IMR-90 (cell line): Measurements from ENCODE around the gene LGALS4. TPM values are rescaled to one million over a fixed set of nuclear protein-coding genes. Genes with fewer than 3 reads are reported as not detected.

Source experiments
- ATAC-seq: fragments of 200-7000 bp; cut with Tn5 transposase; 2 replicates; pipeline ENCODE4 v1.9.1; 2020; ENCODE audit warnings: low read depth, mild to moderate bottlenecking, moderate library complexity
- BruUV-seq: library from RNA; stranded (reverse); fragments of 400-500 nt; replicated peaks from 2 replicates; lab custom pipeline; 2021; lab: Mats Ljungman, UMichigan
- CTCF ChIA-PET: fragments of 300-600 bp; formaldehyde crosslinking; extraction: SDS; loops from one replicate; lab custom pipeline; 2021; ENCODE audit warnings: antibody characterized with exemption; lab: Yijun Ruan, JAX
- POLR2A ChIA-PET: fragments of 300-600 bp; sonication (Branson Sonifier 250); formaldehyde crosslinking; loops from one replicate; lab custom pipeline; 2022; ENCODE audit warnings: antibody characterized with exemption; ENCODE audit not compliant: unreplicated experiment; lab: Charles Lee
- DNase-seq: peaks from one replicate; pipeline ENCODE4 v3.0.0; 2013
- H2AFZ ChIP-seq: replicated peaks from 2 replicates; pipeline ENCODE3; 2013; ENCODE audit warnings: low read length, mild to moderate bottlenecking; ENCODE audit not compliant: poor library complexity
- H2AK5ac ChIP-seq: 2 replicates; pipeline ENCODE4 v1.6.1; 2013; ENCODE audit warnings: low read depth, low read length, inconsistent platforms
- H2AK9ac ChIP-seq: replicated peaks from 2 replicates; pipeline ENCODE3; 2013; ENCODE audit warnings: mild to moderate bottlenecking, low read depth, low read length, moderate library complexity; ENCODE audit not compliant: poor library complexity
- H2BK120ac ChIP-seq: 2 replicates; pipeline ENCODE4 v1.6.1; 2013; ENCODE audit warnings: low read depth, low read length, inconsistent platforms
- H2BK15ac ChIP-seq: 3 replicates; pipeline ENCODE4 v1.6.1; 2013; ENCODE audit warnings: low read depth, low read length, inconsistent platforms
- H2BK20ac ChIP-seq: 2 replicates; pipeline ENCODE4 v1.6.1; 2013; ENCODE audit warnings: low read depth, mild to moderate bottlenecking, inconsistent platforms, low read length, moderate library complexity
- H2BK5ac ChIP-seq: 2 replicates; pipeline ENCODE4 v1.6.1; 2013; ENCODE audit warnings: mild to moderate bottlenecking, low read depth, low read length, inconsistent platforms; ENCODE audit not compliant: poor library complexity, severe bottlenecking
- H3K14ac ChIP-seq: replicated peaks from 2 replicates; pipeline ENCODE4 v1.6.1; 2013; ENCODE audit warnings: low read depth, low read length, inconsistent platforms
- H3K18ac ChIP-seq: 2 replicates; pipeline ENCODE4 v1.6.1; 2013; ENCODE audit warnings: low read depth, low read length, control low read depth
- H3K23ac ChIP-seq: 2 replicates; pipeline ENCODE4 v1.6.1; 2013; ENCODE audit warnings: low read depth, low read length, inconsistent platforms
- H3K27ac ChIP-seq: 2 replicates; pipeline ENCODE4 v1.5.1; 2013; ENCODE audit warnings: mild to moderate bottlenecking, control low read depth, low read length; ENCODE audit not compliant: insufficient read depth
- H3K27me3 ChIP-seq: 2 replicates; pipeline ENCODE4 v1.6.1; 2013; ENCODE audit warnings: low read length; ENCODE audit not compliant: control insufficient read depth, insufficient read depth
- H3K36me3 ChIP-seq: 2 replicates; pipeline ENCODE4 v1.6.1; 2013; ENCODE audit warnings: low read length, mixed read lengths; ENCODE audit not compliant: control insufficient read depth, insufficient read depth
- H3K4ac ChIP-seq: 2 replicates; pipeline ENCODE4 v1.6.1; 2013; ENCODE audit warnings: low read depth, low read length, inconsistent platforms
- H3K4me1 ChIP-seq: 2 replicates; pipeline ENCODE4 v1.6.1; 2013; ENCODE audit warnings: low read length, mixed read lengths; ENCODE audit not compliant: control insufficient read depth, insufficient read depth
- H3K4me2 ChIP-seq: 2 replicates; pipeline ENCODE4 v1.6.1; 2013; ENCODE audit warnings: low read depth, mild to moderate bottlenecking, control low read depth, low read length, moderate library complexity
- H3K4me3 ChIP-seq: 2 replicates; pipeline ENCODE4 v1.5.1; 2013; ENCODE audit warnings: low read depth, mild to moderate bottlenecking, control low read depth, low read length, moderate library complexity; ENCODE audit not compliant: insufficient read depth
- H3K56ac ChIP-seq: 2 replicates; pipeline ENCODE4 v1.6.1; 2013; ENCODE audit warnings: low read length, inconsistent platforms; ENCODE audit not compliant: insufficient read depth; ENCODE audit errors: extremely low read depth
- H3K79me1 ChIP-seq, 2 experiments: 2 replicates each; pipeline ENCODE4 v1.6.1; 2013; ENCODE audit warnings: low read length in 2 of 2, inconsistent platforms in 1 of 2, low read depth in 1 of 2
- H3K9ac ChIP-seq: 2 replicates; pipeline ENCODE4 v1.6.1; 2013; ENCODE audit warnings: low read depth, low read length, control low read depth
- H3K9me1 ChIP-seq: 2 replicates; pipeline ENCODE4 v1.6.1; 2013; ENCODE audit warnings: low read length, inconsistent platforms; ENCODE audit not compliant: insufficient read depth
- H3K9me3 ChIP-seq: 2 replicates; pipeline ENCODE4 v1.6.1; 2013; ENCODE audit warnings: low read length; ENCODE audit not compliant: control insufficient read depth, insufficient read depth
- H4K20me1 ChIP-seq: 2 replicates; pipeline ENCODE4 v1.6.1; 2013; ENCODE audit warnings: low read length, inconsistent platforms; ENCODE audit not compliant: insufficient read depth
- H4K5ac ChIP-seq: 2 replicates; pipeline ENCODE4 v1.6.1; 2013; ENCODE audit warnings: mild to moderate bottlenecking, low read depth, low read length, control low read depth
- H4K8ac ChIP-seq, 2 experiments: 2 replicates each; pipeline ENCODE4 v1.6.1; 2013; ENCODE audit warnings: low read depth in 2 of 2, low read length in 2 of 2, control low read depth in 1 of 2, inconsistent platforms in 1 of 2
- H4K91ac ChIP-seq: 2 replicates; pipeline ENCODE4 v1.6.1; 2013; ENCODE audit warnings: low read depth, low read length, inconsistent platforms; ENCODE audit not compliant: insufficient read depth
- CEBPB ChIP-seq: IDR thresholded peaks from 2 replicates; pipeline ENCODE4 v1.6.1; 2012; ENCODE audit warnings: low read depth, low read length, improper control_type of control experiment
- CHD1 ChIP-seq: IDR thresholded peaks from 2 replicates; pipeline ENCODE4 v1.6.1; 2012; ENCODE audit warnings: low read depth, low read length, improper control_type of control experiment
- FOS ChIP-seq: fragments of 150-350 bp; IDR thresholded peaks from 2 replicates; pipeline ENCODE4 v1.6.1; 2016; ENCODE audit warnings: low read depth, low read length
- MAFK ChIP-seq: IDR thresholded peaks from 2 replicates; pipeline ENCODE4 v1.6.1; 2012; ENCODE audit warnings: low read depth, low read length, improper control_type of control experiment
- MXI1 ChIP-seq: IDR thresholded peaks from 2 replicates; pipeline ENCODE4 v1.6.1; 2012; ENCODE audit warnings: low read depth, mild to moderate bottlenecking, low read length, moderate library complexity, borderline replicate concordance
- NFE2L2 ChIP-seq: fragments of 150-350 bp; IDR thresholded peaks from 2 replicates; pipeline ENCODE4 v1.6.1; 2016; ENCODE audit warnings: low read depth, mild to moderate bottlenecking, low read length
- POLR2A ChIP-seq: IDR thresholded peaks from 2 replicates; pipeline ENCODE4 v1.6.1; 2012; ENCODE audit warnings: mild to moderate bottlenecking, low read depth, low read length
- RFX5 ChIP-seq: IDR thresholded peaks from 2 replicates; pipeline ENCODE4 v1.8.0; 2012; ENCODE audit warnings: low read depth, mild to moderate bottlenecking, low read length, moderate library complexity
- SMC3 ChIP-seq: fragments of 150-350 bp; IDR thresholded peaks from 2 replicates; pipeline ENCODE4 v1.6.1; 2016; ENCODE audit warnings: low read depth, mild to moderate bottlenecking, antibody characterized with exemption, low read length, moderate library complexity
- WGBS, 2 experiments: methylation state at CpG; one replicate each; pipeline versions ENCODE4 v1.1.5 to v1.1.7; 2013; ENCODE audit warnings: missing lambda C conversion rate in 2 of 2; ENCODE audit not compliant: insufficient read length in 1 of 2; ENCODE audit errors: extremely low coverage in 2 of 2; 5-methylcytosine and 5-hydroxymethylcytosine counted together
- dilution Hi-C: fragments of 300-500 bp; cut with HindIII; formaldehyde crosslinking; loops from one replicate; pipeline ENCODE4 v1.14.3; 2018; ENCODE audit warnings: low sequenced_read_pairs; ENCODE audit not compliant: unreplicated experiment
- in situ Hi-C: fragments of 300-500 bp; cut with MboI; formaldehyde crosslinking; loops from 3 replicates; pipeline ENCODE4 v1.14.3; 2019; ENCODE audit warnings: low sequenced_read_pairs, inconsistent platforms, mixed read lengths
- intact Hi-C: fragments of 100-400 bp; cut with micrococcal nuclease; formaldehyde crosslinking; loops from 2 replicates; pipeline ENCODE4 v1.10.0; 2022
- polyA plus RNA-seq, 3 experiments: library from polyadenylated mRNA; depleted of rRNA; stranded (reverse); fragments of >200 nt; gene quantifications; 2 replicates each; pipeline ENCODE4 v1.2.3, GENCODE V29; 2012; ENCODE audit warnings: low replicate concordance in 1 of 3
- total RNA-seq: library from RNA; depleted of rRNA; stranded (reverse); fragments of >200 nt; gene quantifications from 2 replicates; pipeline ENCODE4 v1.2.3, GENCODE V29; 2012
- TF ChIP-seq, protein P1 (sequence below): conservative IDR thresholded peaks from 2 replicates; pipeline ENCODE4 v1.5.1; 2012; ENCODE audit warnings: mild to moderate bottlenecking, low read depth, low read length, improper control_type of control experiment
- TF ChIP-seq, protein P2 (sequence below): fragments of 150-350 bp; IDR thresholded peaks from 2 replicates; pipeline ENCODE4 v1.6.1; 2017; ENCODE audit warnings: mild to moderate bottlenecking, antibody characterized with exemption, low read length, low read depth

LGALS4 gene
- total and polyA plus RNA-seq, 2 of the 4 experiments (the other 2 are of a cell fraction) = 0.29 TPM; not detected in 1

DNA sequence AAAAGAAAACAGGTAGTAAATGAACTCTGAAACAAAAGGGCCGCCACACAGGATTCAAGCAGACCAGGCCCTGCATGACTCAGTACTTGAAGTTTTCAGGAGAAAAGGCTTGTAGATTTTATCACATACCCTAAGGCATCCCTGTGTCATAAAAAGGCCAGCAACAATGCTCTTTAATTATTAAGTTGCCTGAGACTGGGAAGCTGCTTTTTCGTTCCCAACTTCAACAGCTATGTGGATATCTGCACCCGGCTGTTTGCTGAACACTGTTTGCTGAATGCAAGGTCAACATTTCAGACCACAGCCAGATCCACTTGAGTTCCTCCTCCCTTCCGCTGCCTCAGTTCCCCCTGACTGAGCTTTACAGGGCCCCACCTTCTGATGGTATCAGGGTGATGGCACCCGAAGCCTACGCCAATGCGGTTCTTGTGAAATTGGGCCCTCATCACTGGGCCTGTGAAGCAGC, 24.9 kb upstream of the LGALS4 start:
- Histone ChIP-seq H4K20me1 (peaks cover 56% of the 10 kb centered on the region), H4K5ac (no peak overlapping the region), H4K8ac (no peak overlapping the region), H3K4me1 (peaks cover 10% of the 10 kb centered on the region; the same call in 1 of the 2 replicates), H3K23ac (no peak overlapping the region), H3K9me3 (no peaks in the 10 kb centered on the region), H3K9ac (no peak overlapping the region), H4K91ac (no peak overlapping the region), H2AK9ac (no peak overlapping the region), H3K36me3 (peaks cover 66% of the 10 kb centered on the region), H2BK20ac (no peak overlapping the region), H3K14ac (peak overlapping the region; percentile 20; the same call in 1 of the 2 replicates), H3K27ac (no peak overlapping the region), H2AK5ac (no peak overlapping the region), H2BK15ac (no peak overlapping the region), H3K27me3 (no peaks in the 10 kb centered on the region), H2BK120ac (no peak overlapping the region), H3K56ac (no peak overlapping the region), H3K4me2 (no peak overlapping the region), H3K4me3 (no peak overlapping the region), H2BK5ac (no peak overlapping the region), H3K9me1 (no peaks in the 10 kb centered on the region), H3K4ac (no peak overlapping the region; the same call in 1 of the 2 replicates), H3K18ac (no peak overlapping the region), H3K79me1 (peaks cover 43 to 64% of the 10 kb centered on the region in 2 experiments), H2AFZ (no peak overlapping the region)
- TF ChIP-seq RFX5 (no peak), CHD1 (no peak), NFE2L2 (no peak), SMC3 (no peak), MAFK (no peak), MXI1 (no peak), CEBPB (no peak), POLR2A (no peak), FOS (no peak)
- TF ChIP-seq, protein P1, sequence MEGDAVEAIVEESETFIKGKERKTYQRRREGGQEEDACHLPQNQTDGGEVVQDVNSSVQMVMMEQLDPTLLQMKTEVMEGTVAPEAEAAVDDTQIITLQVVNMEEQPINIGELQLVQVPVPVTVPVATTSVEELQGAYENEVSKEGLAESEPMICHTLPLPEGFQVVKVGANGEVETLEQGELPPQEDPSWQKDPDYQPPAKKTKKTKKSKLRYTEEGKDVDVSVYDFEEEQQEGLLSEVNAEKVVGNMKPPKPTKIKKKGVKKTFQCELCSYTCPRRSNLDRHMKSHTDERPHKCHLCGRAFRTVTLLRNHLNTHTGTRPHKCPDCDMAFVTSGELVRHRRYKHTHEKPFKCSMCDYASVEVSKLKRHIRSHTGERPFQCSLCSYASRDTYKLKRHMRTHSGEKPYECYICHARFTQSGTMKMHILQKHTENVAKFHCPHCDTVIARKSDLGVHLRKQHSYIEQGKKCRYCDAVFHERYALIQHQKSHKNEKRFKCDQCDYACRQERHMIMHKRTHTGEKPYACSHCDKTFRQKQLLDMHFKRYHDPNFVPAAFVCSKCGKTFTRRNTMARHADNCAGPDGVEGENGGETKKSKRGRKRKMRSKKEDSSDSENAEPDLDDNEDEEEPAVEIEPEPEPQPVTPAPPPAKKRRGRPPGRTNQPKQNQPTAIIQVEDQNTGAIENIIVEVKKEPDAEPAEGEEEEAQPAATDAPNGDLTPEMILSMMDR = no peak
- TF ChIP-seq, protein P2, sequence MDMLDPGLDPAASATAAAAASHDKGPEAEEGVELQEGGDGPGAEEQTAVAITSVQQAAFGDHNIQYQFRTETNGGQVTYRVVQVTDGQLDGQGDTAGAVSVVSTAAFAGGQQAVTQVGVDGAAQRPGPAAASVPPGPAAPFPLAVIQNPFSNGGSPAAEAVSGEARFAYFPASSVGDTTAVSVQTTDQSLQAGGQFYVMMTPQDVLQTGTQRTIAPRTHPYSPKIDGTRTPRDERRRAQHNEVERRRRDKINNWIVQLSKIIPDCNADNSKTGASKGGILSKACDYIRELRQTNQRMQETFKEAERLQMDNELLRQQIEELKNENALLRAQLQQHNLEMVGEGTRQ = no peak
- in situ Hi-C loops (no loop called here), dilution Hi-C loops (no loop called here), intact Hi-C loops (no loop called here)
- no peak for ATAC-seq
- peak; percentile 35 for DNase-seq
- CTCF ChIA-PET = interaction anchor here (1.4 kb wide), 1 partner anchor 93 kb away, joined by 3 read pairs; the partner anchor contains the start of genes MRPS12 and SARS2
- POLR2A ChIA-PET = no interaction called here
- no TSS peak for BruUV-seq
- WGBS, 2 experiments = no CpG with 5 or more reads among the region's 7 CpGs
